ENCODE measurements around the gene SLC8A1. TPM values are rescaled to one million over a fixed set of nuclear protein-coding genes. Genes with fewer than 3 reads are reported as not detected.

SLC8A1 gene
- total RNA-seq, 1 experiment from 2014 or later, result 1.7 TPM

- H3K27ac Mint-ChIP-seq, result no peak overlapping the region; a peak in 1 of 7 replicates
- no peaks in the 10 kb centered on the region; the same call in 1 of the 2 replicates for H3K27me3 Mint-ChIP-seq (ENCODE audit: low read depth)
- TF ChIP-seq CTCF (conservative IDR thresholded peaks at IDR 0.05), result no peak
Observed at GRCh38 chr2:40420478-40420877, 31.4 kb downstream of the SLC8A1 start.

More at GRCh38 chr2:40420478-40420877, 31.4 kb downstream of the SLC8A1 start:
- Histone ChIP-seq H3T11ph (ENCODE audit: low read length) (no peak overlapping the region), H2AFZ (ENCODE audit: low read length) (no peak overlapping the region), H3K79me1 (ENCODE audit: insufficient read depth, low read depth, low read length, poor library complexity, severe bottlenecking) (no peaks in the 10 kb centered on the region), H3K4me1 (ENCODE audit: insufficient read depth, low read length) (no peaks in the 10 kb centered on the region), H3K79me2 (ENCODE audit: insufficient read depth, low read length) (no peaks in the 10 kb centered on the region), H4K91ac (ENCODE audit: insufficient read length, low read depth, low read length) (no peak overlapping the region), H2BK20ac (ENCODE audit: low read depth, low read length, poor library complexity, severe bottlenecking) (no peak overlapping the region), H3K27ac (ENCODE audit: insufficient read length, low read depth, low read length) (no peak overlapping the region), H2BK5ac (ENCODE audit: insufficient read length, low read length) (no peak overlapping the region), H3K27me3 (ENCODE audit: insufficient read depth, low read length) (no peaks in the 10 kb centered on the region), H2BK12ac (ENCODE audit: insufficient read length, low read depth, low read length) (no peak overlapping the region), H2AK5ac (ENCODE audit: insufficient read length, low read length) (no peak overlapping the region), H3K56ac (ENCODE audit: insufficient read length, low read depth, low read length) (no peak overlapping the region), H3K18ac (ENCODE audit: insufficient read length, low read depth, low read length) (no peak overlapping the region), H3K23ac (ENCODE audit: insufficient read length, low read depth, low read length) (no peak overlapping the region), H3K4me2 (ENCODE audit: insufficient read depth, insufficient read length, low read length) (no peak overlapping the region), H3K9me3 (ENCODE audit: control insufficient read depth, low read depth, low read length) (no peaks in the 10 kb centered on the region), H2BK15ac (ENCODE audit: low read depth, low read length) (no peak overlapping the region), H4K8ac (replicated peaks; ENCODE audit: insufficient read length, low read depth, low read length) (no peak overlapping the region), H4K20me1 (ENCODE audit: control insufficient read depth, insufficient read depth, insufficient read length) (no peaks in the 10 kb centered on the region), H3K9ac (ENCODE audit: extremely low read depth, insufficient read length, low read length) (no peak overlapping the region), H3K14ac (ENCODE audit: insufficient read depth, low read length) (no peak overlapping the region), H4K5ac (ENCODE audit: insufficient read length, low read depth, low read length) (no peak overlapping the region), H3K4ac (ENCODE audit: low read depth, low read length) (no peak overlapping the region), H2BK120ac (ENCODE audit: low read depth, low read length, poor library complexity, severe bottlenecking) (no peak overlapping the region), H3K23me2 (ENCODE audit: insufficient read length, low read depth, low read length, poor library complexity, severe bottlenecking) (no peaks in the 10 kb centered on the region)
- Mint-ChIP-seq H3K36me3 (ENCODE audit: insufficient read depth in 1 of 3, low read depth in 3 of 3) (no peaks in the 10 kb centered on the region), H3K9me3 (no peaks in the 10 kb centered on the region), H3K4me3 (no peak overlapping the region), H3K4me1 (no peaks in the 10 kb centered on the region)
- WGBS (ENCODE audit: extremely low coverage, insufficient read length, low lambda C conversion rate), result no CpG with 5 or more reads among the region's 3 CpGs
- DNase-seq, result no peak

Measured in H9 (cell line).